RKO (cell line): Measurements from ENCODE around the gene RELA.
"Not testable (repeated sequence)": the region's sequence is repeated elsewhere in the genome, so short reads cannot be mapped to it uniquely, and the experiment has no call there.

Experiments
- DNase-seq: peaks from one replicate; pipeline ENCODE4 v3.0.0-alpha.2; 2016; ENCODE audit warnings: low spot score

Gene RELA

GRCh38 chr11:65648997-65649493 is 13.7 kb downstream of the RELA start:
- DNase-seq, result no peak

GRCh38 chr11:65646958-65647701 is 15.6 kb downstream of the RELA start:
- no peak for DNase-seq

GRCh38 chr11:65646288-65646957 is 16.3 kb downstream of the RELA start:
- no peak for DNase-seq

- no peak for DNase-seq
These were observed 17.0 kb downstream of the RELA start for GRCh38 chr11:65645710-65646109.

- DNase-seq, result no peak
These were observed 17.9 kb downstream of the RELA start for GRCh38 chr11:65644837-65645236.

GRCh38 chr11:65643971-65644370 is 18.7 kb downstream of the RELA start:
- DNase-seq, result no peak

GRCh38 chr11:65642014-65642671 is 20.6 kb downstream of the RELA start:
- no peak for DNase-seq

- DNase-seq, result no peak
These were observed 21.3 kb downstream of the RELA start for GRCh38 chr11:65641297-65642013.

GRCh38 chr11:65640483-65641296 is 22.0 kb downstream of the RELA start:
- no peak for DNase-seq

- DNase-seq, result no peak
These were observed 22.9 kb downstream of the RELA start for GRCh38 chr11:65639623-65640482.

- not testable (repeated sequence) for DNase-seq
These were observed 23.5 kb downstream of the RELA start for GRCh38 chr11:65639228-65639597.

GRCh38 chr11:65637794-65638419 is 24.8 kb downstream of the RELA start, which contains the start of gene SIPA1:
SIPA1 (plus strand) TSS chr11:65638101; CDS start chr11:65640922, 2,821 bp downstream.
- peak; percentile 93 for DNase-seq

- no peak for DNase-seq
These were observed 25.6 kb downstream of the RELA start for GRCh38 chr11:65637032-65637557.

GRCh38 chr11:65636108-65637031 is 26.3 kb downstream of the RELA start:
- no peak for DNase-seq

- DNase-seq, result no peak
These were observed 27.6 kb downstream of the RELA start for GRCh38 chr11:65634905-65635731.

- DNase-seq, result no peak
These were observed 28.3 kb downstream of the RELA start for GRCh38 chr11:65634440-65634839.

- no peak for DNase-seq
These were observed 28.6 kb downstream of the RELA start for GRCh38 chr11:65634109-65634436.
